ENCODE results near the gene TMPRSS11A.

TMPRSS11A gene

GRCh38 chr4:67931256-67931655 is 32.0 kb downstream of the TMPRSS11A start:
- Histone ChIP-seq H3K9ac (ENCODE audit: low read length) (no peak overlapping the region), H3K27ac (ENCODE audit: low read length) (no peak overlapping the region), H2AFZ (ENCODE audit: low read depth, low read length) (no peak overlapping the region), H3K79me2 (ENCODE audit: low read length) (no peaks in the 10 kb centered on the region), H3K4me3 (ENCODE audit: low read length) (no peak overlapping the region), H3K27me3 (ENCODE audit: low read depth, low read length) (no peaks in the 10 kb centered on the region), H3K36me3 (replicated peaks; ENCODE audit: low read depth, low read length) (no peaks in the 10 kb centered on the region), H4K20me1 (ENCODE audit: insufficient read depth, low read length) (no peaks in the 10 kb centered on the region), H3K4me1 (ENCODE audit: low read length) (no peaks in the 10 kb centered on the region), H3K4me2 (ENCODE audit: low read length) (no peak overlapping the region), H3K9me3 (ENCODE audit: insufficient read depth, low read length) (no peaks in the 10 kb centered on the region)
- no peak for TF ChIP-seq EZH2phosphoT487 (IDR thresholded peaks at IDR 0.05; ENCODE audit: low read depth)
- no peak for TF ChIP-seq CTCF (IDR thresholded peaks at IDR 0.05; ENCODE audit: low read depth, low read length)

GRCh38 chr4:67929426-67929825 is 33.9 kb downstream of the TMPRSS11A start:
- Histone ChIP-seq H3K27ac (ENCODE audit: low read length) (no peak overlapping the region), H3K27me3 (ENCODE audit: low read depth, low read length) (no peaks in the 10 kb centered on the region), H3K4me1 (ENCODE audit: low read length) (no peaks in the 10 kb centered on the region), H3K9ac (ENCODE audit: low read length) (no peak overlapping the region), H3K4me3 (ENCODE audit: low read length) (no peak overlapping the region), H3K9me3 (ENCODE audit: insufficient read depth, low read length) (no peaks in the 10 kb centered on the region), H2AFZ (ENCODE audit: low read depth, low read length) (no peak overlapping the region), H4K20me1 (ENCODE audit: insufficient read depth, low read length) (no peaks in the 10 kb centered on the region), H3K36me3 (replicated peaks; ENCODE audit: low read depth, low read length) (no peaks in the 10 kb centered on the region), H3K79me2 (ENCODE audit: low read length) (no peaks in the 10 kb centered on the region), H3K4me2 (ENCODE audit: low read length) (no peak overlapping the region)
- no peak for TF ChIP-seq CTCF (IDR thresholded peaks at IDR 0.05; ENCODE audit: low read depth, low read length)
- TF ChIP-seq EZH2phosphoT487 (IDR thresholded peaks at IDR 0.05; ENCODE audit: low read depth), result no peak

- H3K27ac ChIP-seq (ENCODE audit: low read length), result no peak overlapping the region
- no peaks in the 10 kb centered on the region for H4K20me1 ChIP-seq (ENCODE audit: insufficient read depth, low read length)
- H3K9me3 ChIP-seq (ENCODE audit: insufficient read depth, low read length), result no peaks in the 10 kb centered on the region
- H3K27me3 ChIP-seq (ENCODE audit: low read depth, low read length), result no peaks in the 10 kb centered on the region
- H3K4me2 ChIP-seq (ENCODE audit: low read length), result no peak overlapping the region
- H2AFZ ChIP-seq (ENCODE audit: low read depth, low read length), result no peak overlapping the region
- no peaks in the 10 kb centered on the region for H3K79me2 ChIP-seq (ENCODE audit: low read length)
- no peak for TF ChIP-seq CTCF (IDR thresholded peaks at IDR 0.05; ENCODE audit: low read depth, low read length)
- TF ChIP-seq EZH2phosphoT487 (IDR thresholded peaks at IDR 0.05; ENCODE audit: low read depth), result no peak
- no peak overlapping the region for H3K9ac ChIP-seq (ENCODE audit: low read length)
- no peaks in the 10 kb centered on the region for H3K4me1 ChIP-seq (ENCODE audit: low read length)
- no peak overlapping the region for H3K4me3 ChIP-seq (ENCODE audit: low read length)
- no peaks in the 10 kb centered on the region for H3K36me3 ChIP-seq (replicated peaks; ENCODE audit: low read depth, low read length)
These were observed 34.7 kb downstream of the TMPRSS11A start for GRCh38 chr4:67928546-67928945.

GRCh38 chr4:67927251-67927650 is 36.0 kb downstream of the TMPRSS11A start:
- Histone ChIP-seq H3K9ac (ENCODE audit: low read length) (no peak overlapping the region), H3K4me1 (ENCODE audit: low read length) (no peaks in the 10 kb centered on the region), H3K4me3 (ENCODE audit: low read length) (no peak overlapping the region), H4K20me1 (ENCODE audit: insufficient read depth, low read length) (no peaks in the 10 kb centered on the region), H3K27me3 (ENCODE audit: low read depth, low read length) (no peaks in the 10 kb centered on the region), H3K79me2 (ENCODE audit: low read length) (no peaks in the 10 kb centered on the region), H3K27ac (ENCODE audit: low read length) (no peak overlapping the region), H3K9me3 (ENCODE audit: insufficient read depth, low read length) (no peaks in the 10 kb centered on the region), H3K4me2 (ENCODE audit: low read length) (no peak overlapping the region), H2AFZ (ENCODE audit: low read depth, low read length) (no peak overlapping the region), H3K36me3 (replicated peaks; ENCODE audit: low read depth, low read length) (no peaks in the 10 kb centered on the region)
- TF ChIP-seq CTCF (IDR thresholded peaks at IDR 0.05; ENCODE audit: low read depth, low read length) (no peak), EZH2phosphoT487 (IDR thresholded peaks at IDR 0.05; ENCODE audit: low read depth) (no peak)
